HepG2 (cell line): ENCODE results near the gene KSR1. TPM values are rescaled to one million over a fixed set of nuclear protein-coding genes. Genes with fewer than 3 reads are reported as not detected.

Source experiments
- CEBPB ChIP-seq: IDR thresholded peaks from 2 replicates; pipeline ENCODE4 v1.6.1; 2011; ENCODE audit warnings: low read depth, low read length, improper control_type of control experiment, borderline replicate concordance
- CHD4 ChIP-seq: fragments of 200-600 bp; sonication (generic); IDR thresholded peaks from 2 replicates; pipeline ENCODE4 v1.7.0; 2017; ENCODE audit warnings: mild to moderate bottlenecking, low read length, borderline replicate concordance
- DPF2 ChIP-seq: sonication (generic); formaldehyde crosslinking; IDR thresholded peaks from 2 replicates; pipeline ENCODE4 v1.4.0; 2020; ENCODE audit warnings: mild to moderate bottlenecking, low read depth, missing genetic modification reagents, borderline replicate concordance
- HNRNPH1 ChIP-seq: fragments of 200-400 bp; formaldehyde crosslinking; optimal IDR thresholded peaks from 2 replicates; pipeline ENCODE3; 2017; ENCODE audit warnings: mild to moderate bottlenecking, low read depth, low read length
- NFYB ChIP-seq: sonication (generic); formaldehyde crosslinking; IDR thresholded peaks from 2 replicates; pipeline ENCODE4 v1.4.0; 2020; ENCODE audit warnings: missing genetic modification reagents
- PRPF4 ChIP-seq: fragments of 200-400 bp; formaldehyde crosslinking; IDR thresholded peaks from 2 replicates; pipeline ENCODE4 v1.6.1; 2016; ENCODE audit warnings: low read length, low read depth; ENCODE audit not compliant: poor library complexity, severe bottlenecking
- TAF15 ChIP-seq: fragments of 200-400 bp; formaldehyde crosslinking; IDR thresholded peaks from one replicate; pipeline ENCODE4 v1.6.1; 2018; ENCODE audit warnings: mild to moderate bottlenecking, low read depth, low read length; ENCODE audit not compliant: poor library complexity, severe bottlenecking
- THYN1 ChIP-seq: sonication (generic); formaldehyde crosslinking; IDR thresholded peaks from 2 replicates; pipeline ENCODE4 v1.8.1; 2023; ENCODE audit warnings: low read depth, mild to moderate bottlenecking, moderate library complexity, missing genetic modification reagents, borderline replicate concordance
- ZFAT ChIP-seq: sonication (generic); formaldehyde crosslinking; conservative IDR thresholded peaks from 2 replicates; pipeline ENCODE4 v1.8.1; 2023; ENCODE audit warnings: missing genetic modification reagents, inconsistent platforms
- ZMYM4 ChIP-seq: sonication (generic); formaldehyde crosslinking; IDR thresholded peaks from 2 replicates; pipeline ENCODE4 v1.8.1; 2023; ENCODE audit warnings: mild to moderate bottlenecking, missing genetic modification reagents
- ZNF12 ChIP-seq: sonication (generic); formaldehyde crosslinking; IDR thresholded peaks from 2 replicates; pipeline ENCODE4 v1.5.0; 2020; ENCODE audit warnings: missing genetic modification reagents
- ZNF33A ChIP-seq: sonication (generic); formaldehyde crosslinking; IDR thresholded peaks from 2 replicates; pipeline ENCODE4 v1.5.1; 2020; ENCODE audit warnings: missing genetic modification reagents, mild to moderate bottlenecking, moderate library complexity, borderline replicate concordance
- ZNF713 ChIP-seq: sonication (generic); formaldehyde crosslinking; IDR thresholded peaks from 2 replicates; pipeline ENCODE4 v1.4.0; 2020; ENCODE audit warnings: mild to moderate bottlenecking, missing genetic modification reagents
- polyA plus RNA-seq, 8 experiments: library from polyadenylated mRNA; depleted of rRNA in 3 of 8; stranded (reverse) in 7 of 8; unstranded in 1 of 8; fragments of >200 nt; fragmentation: Illumina TruSeq in 4 of 8; extraction: Trizol in 4 of 8; gene quantifications; 2 replicates each; pipeline versions ENCODE4 v1.2.1 to v1.2.3, GENCODE V29; 2011 to 2016; ENCODE audit warnings: low read depth in 4 of 8, missing spikeins in 1 of 8, mixed read lengths in 1 of 8; ENCODE audit not compliant: insufficient read depth in 1 of 8
- total RNA-seq, 5 experiments: library from RNA; depleted of rRNA; stranded (reverse); fragments of >200 nt; fragmentation: Illumina TruSeq; extraction: Trizol; gene quantifications; 2 replicates each; pipeline ENCODE4 v1.2.3, GENCODE V29; 2016; ENCODE audit warnings: low read depth in 1 of 5
- TF ChIP-seq, protein P1 (sequence below): sonication (generic); formaldehyde crosslinking; IDR thresholded peaks from 2 replicates; pipeline ENCODE4 v1.4.0; 2020; ENCODE audit warnings: missing genetic modification reagents
- TF ChIP-seq, protein P2 (sequence below): sonication (generic); formaldehyde crosslinking; conservative IDR thresholded peaks from 2 replicates; pipeline ENCODE4 v1.4.0; 2020; ENCODE audit warnings: mild to moderate bottlenecking, missing genetic modification reagents, moderate library complexity
- TF ChIP-seq, protein P3 (sequence below): sonication (generic); formaldehyde crosslinking; IDR thresholded peaks from 2 replicates; pipeline ENCODE4 v1.4.0; 2020; ENCODE audit warnings: missing genetic modification reagents
- TF ChIP-seq, protein P4 (sequence below): sonication (generic); formaldehyde crosslinking; IDR thresholded peaks from 2 replicates; pipeline ENCODE4 v1.9.0; 2021; ENCODE audit warnings: missing genetic modification reagents, mild to moderate bottlenecking, borderline replicate concordance
- TF ChIP-seq, protein P5 (sequence below): sonication (generic); formaldehyde crosslinking; IDR thresholded peaks from 2 replicates; pipeline ENCODE4 v1.8.0; 2022; ENCODE audit warnings: missing genetic modification reagents, mild to moderate bottlenecking, borderline replicate concordance
- TF ChIP-seq, protein P6 (sequence below): sonication (generic); formaldehyde crosslinking; IDR thresholded peaks from 2 replicates; pipeline ENCODE4 v1.9.0; 2021; ENCODE audit warnings: missing genetic modification reagents, borderline replicate concordance

KSR1 gene
- total and polyA plus RNA-seq, 2 of the 13 experiments (the other 11 are each of a cell fraction or from before 2014, with no cell fraction given) = 10.1 to 16.6 TPM

DNA sequence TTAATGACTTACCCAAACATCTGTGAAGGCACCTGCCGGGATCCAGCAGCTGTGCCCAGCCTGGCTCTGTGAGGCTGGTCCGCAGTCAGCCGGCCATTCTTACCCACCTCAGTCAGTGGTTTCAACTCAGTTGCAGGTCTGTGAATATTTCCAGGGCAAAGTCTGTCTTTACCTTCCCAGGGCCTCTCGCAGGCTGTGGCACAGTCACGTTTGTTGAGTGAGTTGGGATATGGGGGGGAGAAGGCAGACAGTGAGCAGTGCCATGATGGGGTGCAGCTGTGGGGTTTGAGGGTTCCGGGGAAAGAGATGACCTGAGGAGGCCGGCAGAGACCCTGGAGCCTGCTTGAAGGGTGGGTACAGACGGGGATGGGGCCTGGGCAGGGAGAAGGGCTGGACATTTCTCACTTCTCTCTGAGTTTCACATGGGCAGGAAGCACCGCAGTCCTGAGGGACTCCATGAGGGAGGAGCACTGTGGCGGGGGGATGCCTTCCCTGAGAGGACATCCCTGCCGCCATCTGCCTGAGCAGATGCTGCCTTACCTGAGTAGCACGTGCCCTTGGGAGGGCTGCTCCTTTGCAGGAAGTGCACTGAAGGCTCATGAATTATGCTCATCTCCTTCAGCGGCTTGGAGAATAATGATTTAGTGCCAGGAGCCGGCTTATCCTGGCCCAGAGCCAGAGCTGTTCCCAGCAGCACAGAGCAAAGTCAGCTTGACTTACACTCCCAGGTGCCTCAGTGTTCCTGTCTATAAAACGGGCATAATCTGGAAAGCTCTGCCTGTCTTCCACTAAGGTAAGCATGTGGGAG is 48.1 kb downstream of the KSR1 start (continued):
- TF ChIP-seq HNRNPH1 (no peak), ZNF713 (no peak), PRPF4 (no peak), TAF15 (no peak), ZMYM4 (CRISPR knock-in tag) (no peak), ZNF12 (CRISPR knock-in tag) (no peak), CHD4 (0 out of 2 replicates have a peak, but pooled peaks have one; percentile 24), DPF2 (CRISPR knock-in tag) (no peak), CEBPB (no peak), NFYB (CRISPR knock-in tag) (no peak), THYN1 (CRISPR knock-in tag) (no peak), ZFAT (CRISPR knock-in tag) (no peak), ZNF33A (no peak)
- TF ChIP-seq, protein P1, sequence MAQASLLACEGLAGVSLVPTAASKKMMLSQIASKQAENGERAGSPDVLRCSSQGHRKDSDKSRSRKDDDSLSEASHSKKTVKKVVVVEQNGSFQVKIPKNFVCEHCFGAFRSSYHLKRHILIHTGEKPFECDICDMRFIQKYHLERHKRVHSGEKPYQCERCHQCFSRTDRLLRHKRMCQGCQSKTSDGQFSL (CRISPR knock-in tag) = peak; percentile 78; the same call in 1 of the 2 replicates
- TF ChIP-seq, protein P2, sequence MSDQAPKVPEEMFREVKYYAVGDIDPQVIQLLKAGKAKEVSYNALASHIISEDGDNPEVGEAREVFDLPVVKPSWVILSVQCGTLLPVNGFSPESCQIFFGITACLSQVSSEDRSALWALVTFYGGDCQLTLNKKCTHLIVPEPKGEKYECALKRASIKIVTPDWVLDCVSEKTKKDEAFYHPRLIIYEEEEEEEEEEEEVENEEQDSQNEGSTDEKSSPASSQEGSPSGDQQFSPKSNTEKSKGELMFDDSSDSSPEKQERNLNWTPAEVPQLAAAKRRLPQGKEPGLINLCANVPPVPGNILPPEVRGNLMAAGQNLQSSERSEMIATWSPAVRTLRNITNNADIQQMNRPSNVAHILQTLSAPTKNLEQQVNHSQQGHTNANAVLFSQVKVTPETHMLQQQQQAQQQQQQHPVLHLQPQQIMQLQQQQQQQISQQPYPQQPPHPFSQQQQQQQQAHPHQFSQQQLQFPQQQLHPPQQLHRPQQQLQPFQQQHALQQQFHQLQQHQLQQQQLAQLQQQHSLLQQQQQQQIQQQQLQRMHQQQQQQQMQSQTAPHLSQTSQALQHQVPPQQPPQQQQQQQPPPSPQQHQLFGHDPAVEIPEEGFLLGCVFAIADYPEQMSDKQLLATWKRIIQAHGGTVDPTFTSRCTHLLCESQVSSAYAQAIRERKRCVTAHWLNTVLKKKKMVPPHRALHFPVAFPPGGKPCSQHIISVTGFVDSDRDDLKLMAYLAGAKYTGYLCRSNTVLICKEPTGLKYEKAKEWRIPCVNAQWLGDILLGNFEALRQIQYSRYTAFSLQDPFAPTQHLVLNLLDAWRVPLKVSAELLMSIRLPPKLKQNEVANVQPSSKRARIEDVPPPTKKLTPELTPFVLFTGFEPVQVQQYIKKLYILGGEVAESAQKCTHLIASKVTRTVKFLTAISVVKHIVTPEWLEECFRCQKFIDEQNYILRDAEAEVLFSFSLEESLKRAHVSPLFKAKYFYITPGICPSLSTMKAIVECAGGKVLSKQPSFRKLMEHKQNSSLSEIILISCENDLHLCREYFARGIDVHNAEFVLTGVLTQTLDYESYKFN (CRISPR knock-in tag) = peak; percentile 83
- TF ChIP-seq, protein P3, sequence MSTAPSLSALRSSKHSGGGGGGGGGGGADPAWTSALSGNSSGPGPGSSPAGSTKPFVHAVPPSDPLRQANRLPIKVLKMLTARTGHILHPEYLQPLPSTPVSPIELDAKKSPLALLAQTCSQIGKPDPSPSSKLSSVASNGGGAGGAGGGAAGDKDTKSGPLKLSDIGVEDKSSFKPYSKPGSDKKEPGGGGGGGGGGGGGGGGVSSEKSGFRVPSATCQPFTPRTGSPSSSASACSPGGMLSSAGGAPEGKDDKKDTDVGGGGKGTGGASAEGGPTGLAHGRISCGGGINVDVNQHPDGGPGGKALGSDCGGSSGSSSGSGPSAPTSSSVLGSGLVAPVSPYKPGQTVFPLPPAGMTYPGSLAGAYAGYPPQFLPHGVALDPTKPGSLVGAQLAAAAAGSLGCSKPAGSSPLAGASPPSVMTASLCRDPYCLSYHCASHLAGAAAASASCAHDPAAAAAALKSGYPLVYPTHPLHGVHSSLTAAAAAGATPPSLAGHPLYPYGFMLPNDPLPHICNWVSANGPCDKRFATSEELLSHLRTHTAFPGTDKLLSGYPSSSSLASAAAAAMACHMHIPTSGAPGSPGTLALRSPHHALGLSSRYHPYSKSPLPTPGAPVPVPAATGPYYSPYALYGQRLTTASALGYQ = no peak
- TF ChIP-seq, protein P4, sequence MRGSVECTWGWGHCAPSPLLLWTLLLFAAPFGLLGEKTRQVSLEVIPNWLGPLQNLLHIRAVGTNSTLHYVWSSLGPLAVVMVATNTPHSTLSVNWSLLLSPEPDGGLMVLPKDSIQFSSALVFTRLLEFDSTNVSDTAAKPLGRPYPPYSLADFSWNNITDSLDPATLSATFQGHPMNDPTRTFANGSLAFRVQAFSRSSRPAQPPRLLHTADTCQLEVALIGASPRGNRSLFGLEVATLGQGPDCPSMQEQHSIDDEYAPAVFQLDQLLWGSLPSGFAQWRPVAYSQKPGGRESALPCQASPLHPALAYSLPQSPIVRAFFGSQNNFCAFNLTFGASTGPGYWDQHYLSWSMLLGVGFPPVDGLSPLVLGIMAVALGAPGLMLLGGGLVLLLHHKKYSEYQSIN (CRISPR knock-in tag) = no peak
- TF ChIP-seq, protein P5, sequence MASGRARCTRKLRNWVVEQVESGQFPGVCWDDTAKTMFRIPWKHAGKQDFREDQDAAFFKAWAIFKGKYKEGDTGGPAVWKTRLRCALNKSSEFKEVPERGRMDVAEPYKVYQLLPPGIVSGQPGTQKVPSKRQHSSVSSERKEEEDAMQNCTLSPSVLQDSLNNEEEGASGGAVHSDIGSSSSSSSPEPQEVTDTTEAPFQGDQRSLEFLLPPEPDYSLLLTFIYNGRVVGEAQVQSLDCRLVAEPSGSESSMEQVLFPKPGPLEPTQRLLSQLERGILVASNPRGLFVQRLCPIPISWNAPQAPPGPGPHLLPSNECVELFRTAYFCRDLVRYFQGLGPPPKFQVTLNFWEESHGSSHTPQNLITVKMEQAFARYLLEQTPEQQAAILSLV (CRISPR knock-in tag) = no peak; the same call in 1 of the 2 replicates
- TF ChIP-seq, protein P6, sequence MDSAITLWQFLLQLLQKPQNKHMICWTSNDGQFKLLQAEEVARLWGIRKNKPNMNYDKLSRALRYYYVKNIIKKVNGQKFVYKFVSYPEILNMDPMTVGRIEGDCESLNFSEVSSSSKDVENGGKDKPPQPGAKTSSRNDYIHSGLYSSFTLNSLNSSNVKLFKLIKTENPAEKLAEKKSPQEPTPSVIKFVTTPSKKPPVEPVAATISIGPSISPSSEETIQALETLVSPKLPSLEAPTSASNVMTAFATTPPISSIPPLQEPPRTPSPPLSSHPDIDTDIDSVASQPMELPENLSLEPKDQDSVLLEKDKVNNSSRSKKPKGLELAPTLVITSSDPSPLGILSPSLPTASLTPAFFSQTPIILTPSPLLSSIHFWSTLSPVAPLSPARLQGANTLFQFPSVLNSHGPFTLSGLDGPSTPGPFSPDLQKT (CRISPR knock-in tag) = no peak
